Ascending aorta (tissue), 2 donors: ENCODE measurements around the gene ALAD. TPM values are rescaled to one million over a fixed set of nuclear protein-coding genes. Genes with fewer than 3 reads are reported as not detected.
"Not testable (repeated sequence)": the region's sequence is repeated elsewhere in the genome, so short reads cannot be mapped to it uniquely, and the experiment has no call there.

Experiments used
- DNase-seq, 2 donors: peaks; one replicate each; pipeline ENCODE4 v3.0.0-alpha.2; 2019; ENCODE audit warnings: low spot score in 2 of 2
- H3K27ac ChIP-seq, 2 donors: fragments of 200-600 bp; sonication (generic); one replicate each; pipeline ENCODE4 v1.5.1; 2016 to 2017; ENCODE audit warnings: mild to moderate bottlenecking in 1 of 2
- H3K27me3 ChIP-seq: fragments of 200-600 bp; sonication (generic); one replicate; pipeline ENCODE4 v1.5.1; 2017
- H3K36me3 ChIP-seq, 2 donors: fragments of 200-600 bp; sonication (generic); one replicate each; pipeline ENCODE4 v1.5.1; 2016
- H3K4me1 ChIP-seq, 2 donors: fragments of 200-600 bp; sonication (generic); one replicate each; pipeline ENCODE4 v1.5.1; 2016 to 2017; ENCODE audit warnings: mild to moderate bottlenecking in 1 of 2
- H3K4me3 ChIP-seq, 2 donors: fragments of 200-600 bp; sonication (generic); one replicate each; pipeline ENCODE4 v1.5.1; 2016 to 2017; ENCODE audit warnings: mild to moderate bottlenecking in 1 of 2
- H3K9me3 ChIP-seq, 2 donors: fragments of 200-600 bp; sonication (generic); one replicate each; pipeline ENCODE4 v1.5.1; 2016
- intact Hi-C: fragments of 100-400 bp; cut with DNase I; formaldehyde crosslinking; loops from one replicate; pipeline ENCODE4 v1.15.1; 2023
- total RNA-seq: library from RNA; depleted of rRNA; stranded (reverse); fragments of >200 nt; gene quantifications from one replicate; pipeline ENCODE4 v1.1.0, GENCODE V29; 2016
- TF ChIP-seq, protein P1 (sequence below), 3 experiments: fragments of 200-600 bp in 2 of 3; fragments of 450-650 bp in 1 of 3; sonication (generic) in 2 of 3; IDR thresholded peaks; one replicate each; pipeline ENCODE4 v1.5.1; 2016 to 2019; ENCODE audit warnings: antibody characterized with exemption in 3 of 3, mild to moderate bottlenecking in 1 of 3, moderate library complexity in 1 of 3

Gene ALAD
- total RNA-seq: 71.4 TPM

DNA sequence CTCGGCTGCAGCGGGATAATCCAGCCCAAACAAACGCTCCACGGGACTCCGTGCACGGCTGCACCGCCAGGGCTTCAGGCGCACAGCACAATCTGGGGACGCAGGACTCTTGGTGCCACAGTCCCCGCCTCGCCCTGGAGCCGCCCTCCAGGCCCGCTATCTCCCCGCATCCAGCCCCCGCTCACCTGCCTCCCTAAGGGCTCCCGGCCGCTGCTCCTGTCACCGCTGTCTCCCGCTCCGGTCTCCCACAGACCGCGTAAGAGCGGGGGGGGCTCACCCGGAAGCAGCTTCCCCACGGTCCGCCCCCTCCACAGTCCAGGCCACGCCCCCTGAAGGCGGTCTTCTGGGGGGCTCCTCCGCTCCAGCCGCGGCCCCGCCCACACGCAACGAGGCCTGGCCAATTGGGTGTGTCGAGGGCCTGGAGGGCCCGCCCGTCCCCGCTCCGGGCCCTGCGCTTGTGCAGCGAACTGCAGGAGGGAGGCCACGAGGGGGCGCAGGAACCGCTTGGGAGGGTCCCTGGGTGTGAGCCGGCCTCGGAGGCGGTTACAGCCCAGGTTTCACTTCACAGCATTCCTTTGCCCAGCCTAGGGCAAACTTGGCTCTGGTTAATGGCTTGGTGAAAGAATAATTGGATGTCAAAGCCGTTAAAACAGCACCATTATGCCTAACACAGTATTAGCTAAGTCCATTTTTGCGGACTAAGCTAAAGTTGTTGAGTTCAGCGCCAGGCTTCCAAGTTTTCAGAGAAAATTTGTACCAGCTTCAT is at the start of gene ALAD:
Gene ALAD, minus strand, starts transcription at position 258 of the 766 bp plus-strand sequence. CDS start 7,725 bp downstream, outside the sequence.
- TF ChIP-seq, protein P1, sequence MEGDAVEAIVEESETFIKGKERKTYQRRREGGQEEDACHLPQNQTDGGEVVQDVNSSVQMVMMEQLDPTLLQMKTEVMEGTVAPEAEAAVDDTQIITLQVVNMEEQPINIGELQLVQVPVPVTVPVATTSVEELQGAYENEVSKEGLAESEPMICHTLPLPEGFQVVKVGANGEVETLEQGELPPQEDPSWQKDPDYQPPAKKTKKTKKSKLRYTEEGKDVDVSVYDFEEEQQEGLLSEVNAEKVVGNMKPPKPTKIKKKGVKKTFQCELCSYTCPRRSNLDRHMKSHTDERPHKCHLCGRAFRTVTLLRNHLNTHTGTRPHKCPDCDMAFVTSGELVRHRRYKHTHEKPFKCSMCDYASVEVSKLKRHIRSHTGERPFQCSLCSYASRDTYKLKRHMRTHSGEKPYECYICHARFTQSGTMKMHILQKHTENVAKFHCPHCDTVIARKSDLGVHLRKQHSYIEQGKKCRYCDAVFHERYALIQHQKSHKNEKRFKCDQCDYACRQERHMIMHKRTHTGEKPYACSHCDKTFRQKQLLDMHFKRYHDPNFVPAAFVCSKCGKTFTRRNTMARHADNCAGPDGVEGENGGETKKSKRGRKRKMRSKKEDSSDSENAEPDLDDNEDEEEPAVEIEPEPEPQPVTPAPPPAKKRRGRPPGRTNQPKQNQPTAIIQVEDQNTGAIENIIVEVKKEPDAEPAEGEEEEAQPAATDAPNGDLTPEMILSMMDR (IDR thresholded peaks at IDR 0.05): peak; percentile 96
- Histone ChIP-seq H3K27ac (peak within 1 kb of the TSS; percentile 45 to 46), H3K9me3 (no peaks in the 10 kb centered on the region), H3K4me1 (peaks cover 0 to 10% of the 10 kb centered on the region in 2 donors), H3K4me3 (peak within 1 kb of the TSS; percentile 55 to 94), H3K27me3 (no peaks in the 10 kb centered on the region), H3K36me3 (no peaks in the 10 kb centered on the region)
- peak; percentile 95 to 100 for DNase-seq
- intact Hi-C loops: loop anchor here (1.0 to 5.0 kb wide), 6 partner anchors 9 to 257 kb away; partner anchors contain the start of genes C9orf43, CDC26, FKBP15 and HDHD3

DNA sequence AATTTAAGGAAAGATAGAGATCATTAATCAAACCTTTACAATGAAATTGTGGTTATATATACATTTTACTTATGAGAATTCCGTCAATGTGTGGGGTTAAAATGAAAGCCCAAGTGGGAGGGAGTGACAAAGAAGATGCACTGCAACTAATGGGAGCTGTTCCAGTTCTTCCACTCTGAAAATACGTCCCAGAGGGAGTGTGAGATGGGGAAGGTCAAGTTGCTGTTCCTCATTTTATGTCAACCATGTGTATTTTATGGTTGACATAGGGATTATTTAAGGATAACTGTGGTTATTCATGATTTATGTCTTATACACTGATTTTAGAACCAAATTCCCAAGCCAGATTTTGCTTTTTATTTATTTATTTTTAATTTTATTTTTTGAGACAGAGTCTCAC is 48.3 kb upstream of the ALAD start:
- TF ChIP-seq, protein P1 (IDR thresholded peaks at IDR 0.05): no peak
- Histone ChIP-seq H3K27me3 (no peaks in the 10 kb centered on the region), H3K4me1 (peaks cover 5 to 24% of the 10 kb centered on the region in 2 donors), H3K36me3 (no peaks in the 10 kb centered on the region), H3K9me3 (no peaks in the 10 kb centered on the region), H3K4me3 (no peak overlapping the region), H3K27ac (peak overlapping the region; percentile 75 to 78)
- no peak for DNase-seq
- intact Hi-C loops: no loop called here

DNA sequence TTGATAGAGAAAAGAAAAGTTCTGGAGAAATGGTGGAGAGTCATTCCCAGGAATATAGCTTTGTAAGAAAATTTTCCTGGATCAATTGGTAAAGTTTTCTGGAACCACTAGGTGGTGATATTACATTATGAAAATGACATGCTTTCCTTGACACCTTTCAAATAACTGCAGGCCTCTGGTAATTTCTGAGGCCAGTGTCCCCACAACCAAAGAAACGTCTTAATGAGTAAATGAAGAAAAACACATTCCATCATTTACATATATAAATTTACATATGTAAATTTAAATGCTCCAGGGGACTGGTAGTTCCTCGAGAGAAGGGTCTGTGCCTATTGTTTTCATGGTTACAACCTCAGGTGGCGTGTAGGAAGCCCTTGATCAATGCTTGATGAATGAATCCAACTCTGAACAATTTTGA is 45.2 kb upstream of the ALAD start:
- intact Hi-C loops: loop anchor here (2.0 kb wide), 2 partner anchors 140 to 208 kb away; no protein-coding TSS in a partner anchor
- H3K4me1 ChIP-seq: peaks cover 0 to 14% of the 10 kb centered on the region in 2 donors
- H3K27ac ChIP-seq: peak overlapping the region in 1 of 2 donors; percentile 44
- H3K4me3 ChIP-seq: no peak overlapping the region
- DNase-seq: no peak
- H3K27me3 ChIP-seq: no peaks in the 10 kb centered on the region
- no peaks in the 10 kb centered on the region for H3K36me3 ChIP-seq
- TF ChIP-seq, protein P1 (IDR thresholded peaks at IDR 0.05): peak; percentile 50 to 69 (median 67)
- H3K9me3 ChIP-seq: no peaks in the 10 kb centered on the region

DNA sequence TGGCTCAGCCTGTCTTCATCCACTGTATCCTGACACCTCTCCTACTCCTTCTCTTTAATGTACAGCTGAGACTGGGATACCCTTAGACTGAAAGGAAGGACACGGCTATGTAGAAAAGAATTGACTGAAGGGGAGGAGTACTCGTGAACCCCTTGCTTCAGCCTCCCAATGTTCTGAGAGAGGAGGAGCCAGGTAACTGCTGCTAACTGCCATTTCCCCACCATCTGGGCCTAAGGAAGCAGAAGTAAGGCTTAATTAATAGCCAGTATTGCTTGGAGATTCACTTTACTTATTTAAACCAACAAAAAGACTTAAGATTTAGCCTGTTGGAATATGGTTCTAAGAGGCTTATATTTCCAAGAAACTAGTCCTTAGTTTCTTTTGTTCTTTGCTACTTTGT is 43.7 kb upstream of the ALAD start:
- Histone ChIP-seq H3K4me1 (peaks cover 0 to 6% of the 10 kb centered on the region in 2 donors), H3K36me3 (no peaks in the 10 kb centered on the region), H3K27me3 (no peaks in the 10 kb centered on the region), H3K27ac (no peak overlapping the region), H3K9me3 (no peaks in the 10 kb centered on the region), H3K4me3 (no peak overlapping the region)
- TF ChIP-seq, protein P1 (IDR thresholded peaks at IDR 0.05): no peak
- DNase-seq: no peak
- intact Hi-C loops: no loop called here

DNA sequence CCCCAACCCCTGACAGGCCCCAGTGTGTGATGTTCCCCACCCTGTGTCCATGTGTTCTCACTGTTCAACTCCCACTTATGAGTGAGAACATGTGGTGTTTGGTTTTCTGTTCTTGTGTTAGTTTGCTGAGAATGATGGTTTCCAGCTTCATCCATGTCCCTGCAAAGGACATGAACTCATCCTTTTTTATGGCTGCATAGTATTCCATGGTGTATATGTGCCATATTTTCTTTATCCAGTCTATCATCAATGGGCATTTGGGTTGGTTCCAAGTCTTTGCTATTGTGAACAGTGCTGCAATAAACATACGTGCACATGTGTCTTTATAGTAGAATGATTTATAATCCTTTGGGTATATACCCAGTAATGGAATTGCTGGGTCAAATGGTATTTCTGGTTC is 36.6 kb upstream of the ALAD start:
- DNase-seq, H3K4me1 ChIP-seq, H3K4me3 ChIP-seq, intact Hi-C loops, H3K27me3 ChIP-seq, H3K9me3 ChIP-seq, H3K36me3 ChIP-seq, H3K27ac ChIP-seq: not testable (repeated sequence)

DNA sequence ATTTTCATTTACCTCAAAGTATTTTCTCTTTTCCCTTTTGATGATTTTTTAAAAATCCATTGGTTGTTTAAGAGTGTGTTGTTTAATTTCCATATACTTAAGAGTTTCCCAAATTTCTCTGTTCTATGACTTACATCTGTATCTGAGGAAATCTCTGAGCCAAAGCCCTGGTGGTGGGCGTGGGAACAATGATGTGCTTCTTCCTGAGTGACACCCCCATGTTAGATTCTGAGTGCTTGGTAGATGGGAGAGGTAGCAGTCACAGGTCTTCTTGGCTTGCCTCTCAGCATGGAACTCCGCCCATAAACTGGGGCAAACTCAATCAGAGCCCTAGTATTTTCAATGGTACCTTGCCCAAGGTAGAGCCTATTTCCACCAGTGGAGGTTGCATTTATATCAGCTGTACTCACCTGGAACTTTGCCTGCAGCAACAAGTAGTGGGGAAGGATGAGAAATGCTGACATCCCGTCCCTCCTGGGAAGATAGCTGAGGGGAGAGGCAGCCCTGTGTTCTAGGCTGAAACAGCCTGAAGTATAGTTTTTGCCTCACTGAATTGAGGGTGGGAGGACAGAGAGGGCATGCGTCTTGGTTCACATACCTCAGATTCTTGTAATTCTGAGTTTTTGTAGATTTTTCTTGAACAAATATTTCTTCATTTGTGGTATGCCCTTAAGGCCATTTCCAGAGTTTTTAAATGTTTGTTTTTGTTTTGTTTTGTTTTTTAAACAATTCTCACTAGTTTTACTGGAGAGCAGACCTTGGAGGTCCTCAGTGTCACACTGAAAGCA is 35.8 kb upstream of the ALAD start:
- no peaks in the 10 kb centered on the region for H3K4me1 ChIP-seq
- H3K27me3 ChIP-seq: no peaks in the 10 kb centered on the region
- no peaks in the 10 kb centered on the region for H3K9me3 ChIP-seq
- intact Hi-C loops: no loop called here
- DNase-seq: no peak
- H3K4me3 ChIP-seq: no peak overlapping the region
- no peaks in the 10 kb centered on the region for H3K36me3 ChIP-seq
- TF ChIP-seq, protein P1 (IDR thresholded peaks at IDR 0.05): no peak
- no peak overlapping the region for H3K27ac ChIP-seq
